Skin of body (tissue), 2 donors: Measurements from ENCODE around the gene MAP2K7. TPM values are rescaled to one million over a fixed set of nuclear protein-coding genes. Genes with fewer than 3 reads are reported as not detected.

ENCODE experiments used
- DNase-seq: peaks from one replicate; lab custom pipeline; 2025; lab: John Stamatoyannopoulos, UW
- total RNA-seq: library from RNA; depleted of rRNA; stranded (reverse); fragments of >200 nt; gene quantifications from one replicate; pipeline ENCODE4 v1.2.3, GENCODE V29; 2014

MAP2K7 gene
- total RNA-seq, 1 donor from 2014 or later: 9.7 TPM

- no peak for DNase-seq
Observed at GRCh38 chr19:7918615-7919421, 15.1 kb downstream of the MAP2K7 start.

GRCh38 chr19:7919610-7920518, 16.2 kb downstream of the MAP2K7 start, which contains the start of gene SNAPC2:
Gene SNAPC2 (plus strand): TSS chr19:7920338. CDS start chr19:7920367, 29 bp downstream.
- peak; percentile 93 for DNase-seq

DNA sequence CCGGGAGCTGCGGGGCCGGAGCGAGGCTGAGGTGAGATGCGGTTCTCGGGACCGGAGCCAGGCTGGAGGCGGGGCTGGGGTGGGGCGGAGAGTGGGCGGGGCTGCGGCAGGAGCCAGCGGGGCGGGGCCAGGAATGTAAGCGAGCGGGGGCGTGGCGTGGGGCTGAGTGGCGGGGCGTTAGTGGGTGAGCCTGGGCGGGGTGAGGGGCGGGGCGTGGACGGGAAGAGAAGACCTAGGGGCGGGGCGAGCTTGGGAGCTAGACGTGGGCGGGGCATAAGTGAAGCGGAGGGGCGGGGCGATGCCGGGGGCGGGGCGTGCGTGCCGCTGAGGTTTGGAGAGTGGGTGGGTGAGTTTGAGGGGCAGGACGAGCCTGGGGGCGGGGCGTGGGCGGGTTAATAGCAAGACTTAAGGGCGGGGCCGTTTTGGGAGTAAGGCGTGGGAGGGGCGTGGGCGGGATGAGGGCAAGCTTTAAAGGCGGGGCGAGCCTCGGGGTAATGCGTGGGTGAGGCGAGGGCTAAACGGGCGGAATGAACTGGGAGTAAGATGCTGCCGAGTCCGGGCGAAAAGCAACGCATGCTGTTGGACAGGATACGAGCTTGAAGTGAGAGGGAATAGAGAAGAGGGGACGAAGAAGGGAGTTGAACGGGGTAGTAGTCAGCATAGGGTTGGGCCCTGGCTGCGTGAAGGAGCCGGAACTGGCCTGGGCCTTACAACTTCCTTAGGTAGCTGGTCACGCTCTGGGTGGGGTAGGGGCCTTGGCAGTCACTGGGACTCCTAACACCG, 17.0 kb downstream of the MAP2K7 start:
- DNase-seq: peak; percentile 97

DNA sequence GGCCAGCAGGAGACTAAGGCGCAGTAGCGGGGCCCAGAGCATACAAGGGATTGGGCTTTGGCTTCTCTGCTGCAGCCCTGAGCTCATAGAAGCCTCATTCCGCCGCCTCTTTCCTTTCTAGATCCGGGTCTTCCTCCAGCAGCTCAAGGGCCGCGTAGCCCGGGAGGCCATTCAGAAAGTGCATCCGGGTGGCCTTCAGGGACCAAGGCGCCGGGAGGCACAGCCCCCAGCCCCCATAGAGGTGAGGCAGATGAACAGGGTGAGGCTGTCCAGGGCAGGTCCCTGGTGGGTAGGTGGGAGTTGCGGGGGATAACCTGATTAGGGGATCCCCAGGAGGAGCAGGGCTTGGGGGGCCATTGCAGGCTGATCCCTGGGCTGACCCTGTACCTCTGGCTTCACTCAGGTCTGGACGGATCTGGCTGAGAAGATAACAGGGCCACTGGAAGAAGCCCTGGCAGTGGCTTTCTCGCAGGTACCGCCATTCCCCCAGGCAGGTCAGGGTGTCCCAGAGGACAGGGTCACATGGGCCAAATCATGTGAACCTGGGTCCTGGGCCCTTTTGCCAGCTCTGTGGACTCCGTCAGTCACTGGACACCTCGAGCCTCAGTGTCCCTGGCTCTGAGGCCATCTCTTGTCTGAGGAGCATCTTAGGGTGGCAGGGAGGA, 17.8 kb downstream of the MAP2K7 start:
- no peak for DNase-seq

- DNase-seq: no peak
Observed at GRCh38 chr19:7921967-7922835, 18.5 kb downstream of the MAP2K7 start.

DNA sequence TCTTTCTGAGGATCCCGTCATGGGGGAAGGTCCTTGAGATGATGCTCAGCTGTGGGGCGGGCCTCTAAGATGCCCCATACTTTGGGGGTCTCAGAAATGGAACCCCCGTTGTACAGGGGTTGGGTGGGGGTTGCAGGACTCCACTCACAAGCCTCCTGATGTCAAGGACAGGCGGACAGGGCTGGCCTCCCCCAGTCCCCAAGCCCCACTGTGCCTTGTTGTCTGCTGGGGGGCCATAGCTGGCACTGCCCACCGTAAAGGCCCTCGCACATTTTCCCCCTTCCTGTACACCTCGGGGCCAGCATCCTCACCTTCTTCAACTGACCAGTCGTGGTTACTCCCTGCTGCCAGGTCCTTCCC, 19.1 kb downstream of the MAP2K7 start:
- DNase-seq: no peak

GRCh38 chr19:7923295-7924191, 19.9 kb downstream of the MAP2K7 start:
- no peak for DNase-seq

DNA sequence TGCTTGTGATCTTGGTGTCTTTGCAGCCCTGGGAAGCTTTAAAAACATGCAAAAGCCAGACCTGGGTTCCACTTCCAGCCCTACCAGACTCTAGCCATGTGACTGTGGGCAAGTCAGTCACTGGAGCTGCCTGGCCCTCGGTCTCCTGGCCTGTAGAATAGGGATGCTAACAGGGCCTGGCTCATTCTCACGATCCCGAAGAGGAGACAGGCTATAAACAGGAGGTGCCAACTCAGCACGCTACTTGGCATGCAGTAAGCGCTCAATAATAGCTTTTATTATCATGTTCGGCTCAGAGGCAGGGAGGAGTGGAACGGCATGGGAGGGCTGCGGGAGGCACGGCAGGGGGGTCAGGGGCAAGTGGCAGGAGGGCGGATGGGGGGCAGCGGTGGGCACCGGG, 20.6 kb downstream of the MAP2K7 start:
- no peak for DNase-seq

DNA sequence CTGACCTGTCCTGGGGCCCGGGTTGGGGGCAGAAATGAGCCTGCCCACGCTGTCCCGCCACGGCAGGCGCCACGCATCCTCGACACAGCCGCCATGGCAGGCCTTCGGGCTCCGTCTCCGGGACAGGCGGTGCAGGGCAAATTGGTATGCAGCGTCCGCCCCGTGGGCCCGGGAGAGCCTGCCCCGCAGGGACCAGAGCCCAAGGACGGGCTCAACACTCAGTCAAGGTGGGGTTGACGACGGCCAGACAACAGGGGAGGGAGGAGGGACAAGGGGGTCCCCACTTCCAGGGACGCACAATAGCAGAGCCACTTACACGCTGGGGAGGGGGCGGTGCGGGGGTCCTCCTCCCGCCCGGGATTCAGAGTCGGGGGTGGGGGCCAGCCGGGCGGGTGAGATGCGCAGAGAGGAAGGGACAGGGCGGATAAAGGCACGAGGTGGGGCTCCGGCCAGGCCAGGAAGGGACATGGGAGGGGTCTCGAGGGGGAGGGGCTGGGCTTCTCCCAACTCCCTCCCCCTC, 21.0 kb downstream of the MAP2K7 start:
- no peak for DNase-seq

DNA sequence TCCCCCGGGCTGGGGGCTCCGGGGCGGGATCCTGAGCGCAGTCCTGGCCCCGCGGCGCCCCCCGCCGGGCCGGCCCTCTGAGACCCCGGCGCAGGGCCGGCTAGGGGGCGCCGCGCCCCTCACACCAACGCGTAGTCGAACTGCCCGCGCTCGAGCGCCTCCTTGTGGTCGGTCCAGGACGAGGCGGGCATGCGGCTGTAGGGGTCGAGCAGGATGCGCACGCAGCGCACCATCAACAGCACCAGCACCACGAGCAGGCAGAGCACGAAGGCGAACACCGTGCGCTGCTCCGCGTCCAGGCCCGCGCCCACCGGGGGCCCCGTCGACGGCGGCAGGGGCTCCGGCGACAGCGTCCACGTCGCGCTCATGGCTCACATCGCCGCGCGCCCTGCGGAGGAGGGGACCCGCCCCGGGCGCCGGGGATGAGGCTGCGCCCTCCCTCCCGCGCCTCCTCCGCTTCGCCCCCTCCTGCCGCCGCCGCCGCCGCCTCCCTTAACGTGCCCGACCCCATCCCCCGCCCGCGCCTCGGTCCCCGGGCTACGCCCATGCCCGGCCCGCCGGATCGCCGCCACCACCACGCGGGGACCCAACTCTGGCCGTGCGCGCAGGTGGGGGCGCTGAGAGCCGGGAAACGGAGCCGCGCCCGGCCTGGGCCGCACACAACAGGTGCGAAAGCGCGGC, 21.6 kb downstream of the MAP2K7 start:
- DNase-seq: peak; percentile 44

- DNase-seq: no peak
Observed at GRCh38 chr19:7926021-7926726, 22.5 kb downstream of the MAP2K7 start, which contains the start of gene CTXN1. Gene CTXN1 (minus strand): TSS chr19:7926135. CDS start chr19:7925538, 597 bp downstream.

- no peak for DNase-seq
Observed at GRCh38 chr19:7926727-7927604, 23.3 kb downstream of the MAP2K7 start.

DNA sequence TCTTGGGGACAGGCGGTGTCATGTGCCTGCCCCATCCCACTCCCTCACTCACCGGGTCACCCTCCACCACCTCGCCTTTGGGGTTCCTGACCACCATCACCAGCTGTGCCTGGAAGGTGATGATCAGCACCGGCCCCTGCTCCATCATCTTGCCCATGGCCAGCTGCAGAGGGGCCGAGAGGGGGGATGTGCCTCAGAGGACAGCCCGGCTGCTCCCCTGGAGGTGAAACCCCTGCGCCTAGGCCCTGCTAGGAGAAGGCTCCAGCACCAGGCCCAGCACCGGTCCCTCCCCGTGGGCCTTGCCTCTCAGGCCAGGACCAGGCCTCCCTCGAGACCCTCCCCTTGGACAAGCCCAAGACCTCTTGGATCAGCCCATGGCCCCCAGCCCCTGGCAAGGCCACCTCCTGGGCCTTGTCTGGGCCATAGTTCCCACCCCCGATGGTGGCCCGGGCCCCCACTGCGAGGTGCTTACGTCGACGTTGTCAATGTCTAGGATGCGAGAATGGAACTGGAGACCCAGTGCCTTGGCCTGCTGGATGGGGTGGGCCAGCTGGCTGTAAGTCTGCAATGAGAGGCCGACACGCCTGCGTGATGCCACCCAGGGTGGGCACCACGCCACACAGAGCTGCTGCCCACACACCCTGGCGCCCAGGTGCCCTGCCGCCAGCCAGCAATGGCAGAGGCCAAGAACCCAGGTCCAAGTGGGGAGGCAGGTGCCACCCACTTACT, 24.1 kb downstream of the MAP2K7 start:
- DNase-seq: no peak

DNA sequence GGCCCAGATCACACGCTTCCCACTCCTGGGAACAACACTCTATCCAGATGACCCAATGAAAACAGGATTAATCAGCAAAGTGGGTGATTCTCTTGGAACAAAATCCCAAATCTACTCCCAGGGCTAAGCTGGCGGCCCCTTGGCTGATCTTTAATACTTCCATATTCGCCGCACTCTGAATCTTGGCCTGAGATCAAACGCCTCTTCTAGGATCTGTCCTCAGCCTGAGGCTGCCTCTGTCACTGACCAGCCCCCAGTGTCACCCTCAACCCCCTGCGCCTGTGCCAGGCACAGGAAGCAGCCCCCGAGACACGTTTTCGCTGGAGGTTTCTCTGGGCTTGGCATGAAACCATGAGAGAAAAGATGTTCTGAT, 24.6 kb downstream of the MAP2K7 start:
- DNase-seq: no peak
